HG03064 (cell line): Measurements from ENCODE around the gene NDOR1.
"Not testable (repeated sequence)": the region's sequence is repeated elsewhere in the genome, so short reads cannot be mapped to it uniquely, and the experiment has no call there.

ENCODE experiments used
- ATAC-seq: cut with Tn5 transposase; IDR thresholded peaks from one replicate; pipeline ENCODE4 v1.9.1; 2021; ENCODE audit warnings: low read depth; ENCODE audit not compliant: unreplicated experiment

Gene NDOR1

DNA sequence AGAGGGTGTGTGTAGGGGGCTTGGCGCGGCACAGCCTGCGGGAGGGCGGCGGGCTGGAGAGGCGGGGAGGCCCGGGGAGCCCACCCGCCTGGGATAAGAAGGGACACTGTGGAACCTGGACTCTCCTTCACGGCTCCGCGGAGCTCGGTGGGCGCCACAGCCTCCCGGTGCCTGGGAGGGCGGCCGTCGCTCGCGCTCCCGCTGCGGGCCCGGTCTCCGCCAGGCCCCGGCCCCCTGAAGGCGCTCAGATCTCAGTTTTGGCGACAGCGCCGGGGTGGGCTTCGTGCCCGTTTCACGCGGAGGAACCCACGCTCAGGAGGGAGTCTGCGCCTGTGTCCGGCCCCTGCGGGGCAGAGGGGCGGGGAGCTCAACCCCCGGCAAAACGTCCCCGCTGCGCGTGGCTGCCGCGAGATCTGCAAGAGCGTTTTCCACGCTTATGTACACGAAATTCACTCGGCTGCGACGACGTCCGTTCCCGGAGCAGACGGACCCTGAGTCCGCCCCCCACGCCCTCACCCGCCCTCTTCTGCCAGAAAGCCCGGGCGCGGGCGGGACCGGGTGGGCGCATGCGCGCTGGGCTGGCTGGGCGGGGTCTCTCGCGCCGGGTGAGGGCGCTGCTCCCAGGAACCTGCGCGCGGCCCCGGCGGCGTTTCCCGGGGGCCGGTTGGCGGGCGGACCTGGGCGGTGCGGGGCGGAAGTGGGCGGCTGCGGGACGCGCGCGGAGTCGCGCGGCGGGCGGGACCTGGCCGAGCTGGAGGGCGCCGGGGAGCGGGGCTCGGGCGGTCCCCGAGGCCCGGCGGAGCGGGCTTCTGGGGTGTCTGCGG is 49.3 kb downstream of the NDOR1 start, which contains the start of gene NELFB:
TSS of gene NELFB (plus strand) at position 704 of the 824 bp plus-strand sequence.
- ATAC-seq: peak; percentile 68

GRCh38 chr9:137255448-137256114 is 50.1 kb downstream of the NDOR1 start:
- peak; percentile 13 for ATAC-seq

DNA sequence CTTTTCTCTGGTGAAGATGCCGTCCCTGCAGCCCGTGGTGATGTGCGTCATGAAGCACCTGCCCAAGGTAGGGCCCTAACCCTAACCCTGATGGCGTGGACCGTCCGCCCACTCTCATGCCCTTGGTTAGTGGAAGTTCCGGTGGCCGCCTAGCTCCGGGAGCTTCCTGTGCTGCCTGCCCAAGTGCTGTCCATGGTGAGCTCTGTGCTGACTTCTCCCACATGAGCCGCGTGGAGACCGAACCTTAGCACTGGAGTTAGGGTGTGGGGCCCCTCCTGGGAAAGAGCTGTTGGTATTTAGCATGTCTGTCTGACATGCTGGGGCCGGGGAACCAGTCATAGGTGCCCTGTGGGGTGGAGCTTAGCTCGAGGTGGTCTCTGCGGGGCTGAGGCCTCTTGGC is 50.9 kb downstream of the NDOR1 start:
- no peak for ATAC-seq

- ATAC-seq: no peak
These were observed 51.4 kb downstream of the NDOR1 start for GRCh38 chr9:137256856-137257255.

DNA sequence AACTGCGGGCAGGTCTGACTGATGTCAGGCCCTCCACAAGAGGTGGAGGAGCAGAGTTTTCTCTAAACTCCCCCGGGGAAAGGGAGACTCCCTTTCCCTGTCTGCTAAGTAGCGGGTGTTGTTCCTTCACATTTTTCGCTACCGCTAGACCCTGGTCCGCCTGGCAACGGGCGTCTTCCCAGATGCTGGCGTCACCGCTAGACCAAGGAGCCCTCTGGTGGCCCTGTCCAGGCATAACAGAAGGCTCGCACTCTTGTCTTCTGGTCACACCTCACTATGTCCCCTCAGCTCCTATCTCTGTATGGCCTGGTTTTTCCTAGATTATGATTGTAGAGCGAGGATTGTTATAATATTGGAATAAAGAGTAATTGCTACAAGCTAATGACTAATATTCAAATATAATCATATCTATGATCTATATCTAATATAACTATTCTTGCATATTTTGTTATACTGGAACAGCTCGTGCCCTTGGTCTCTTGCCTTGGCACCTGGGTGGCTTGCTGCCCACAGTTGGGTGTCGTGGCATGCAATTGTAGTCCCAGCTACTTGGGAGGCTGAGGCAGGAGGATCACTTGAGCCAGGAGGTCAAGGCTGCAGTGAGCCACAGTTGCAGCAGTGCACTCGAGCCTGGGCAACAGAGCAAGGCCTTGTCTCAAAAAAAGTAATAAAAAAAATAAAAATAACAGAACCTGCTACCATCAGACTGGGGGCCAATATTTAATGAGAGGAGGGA is 56.8 kb downstream of the NDOR1 start:
- not testable (repeated sequence) for ATAC-seq

GRCh38 chr9:137262909-137263285 is 57.4 kb downstream of the NDOR1 start:
- no peak for ATAC-seq

DNA sequence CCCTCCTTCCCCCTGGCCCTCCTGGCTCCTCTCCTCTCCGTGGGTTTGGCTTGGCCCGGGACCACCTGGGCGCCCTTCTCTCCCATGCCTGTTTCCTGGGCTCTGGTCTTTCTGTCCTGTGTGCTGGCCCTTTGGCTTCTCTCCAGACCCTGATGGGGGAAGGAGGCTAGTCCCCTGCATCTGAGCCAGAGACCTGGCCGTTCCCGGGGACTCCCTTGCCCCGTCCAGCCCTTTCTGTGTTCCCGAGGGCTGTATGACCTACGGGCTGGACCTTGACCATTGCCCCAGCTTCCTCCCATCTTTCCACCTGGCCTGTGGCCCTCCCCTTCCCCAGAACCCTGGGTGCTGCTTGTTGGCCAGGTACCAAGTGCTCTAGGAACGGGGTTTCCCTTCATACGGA is 58.0 kb downstream of the NDOR1 start:
- ATAC-seq: no peak

- ATAC-seq: no peak
These were observed 58.6 kb downstream of the NDOR1 start for GRCh38 chr9:137264067-137264466.

DNA sequence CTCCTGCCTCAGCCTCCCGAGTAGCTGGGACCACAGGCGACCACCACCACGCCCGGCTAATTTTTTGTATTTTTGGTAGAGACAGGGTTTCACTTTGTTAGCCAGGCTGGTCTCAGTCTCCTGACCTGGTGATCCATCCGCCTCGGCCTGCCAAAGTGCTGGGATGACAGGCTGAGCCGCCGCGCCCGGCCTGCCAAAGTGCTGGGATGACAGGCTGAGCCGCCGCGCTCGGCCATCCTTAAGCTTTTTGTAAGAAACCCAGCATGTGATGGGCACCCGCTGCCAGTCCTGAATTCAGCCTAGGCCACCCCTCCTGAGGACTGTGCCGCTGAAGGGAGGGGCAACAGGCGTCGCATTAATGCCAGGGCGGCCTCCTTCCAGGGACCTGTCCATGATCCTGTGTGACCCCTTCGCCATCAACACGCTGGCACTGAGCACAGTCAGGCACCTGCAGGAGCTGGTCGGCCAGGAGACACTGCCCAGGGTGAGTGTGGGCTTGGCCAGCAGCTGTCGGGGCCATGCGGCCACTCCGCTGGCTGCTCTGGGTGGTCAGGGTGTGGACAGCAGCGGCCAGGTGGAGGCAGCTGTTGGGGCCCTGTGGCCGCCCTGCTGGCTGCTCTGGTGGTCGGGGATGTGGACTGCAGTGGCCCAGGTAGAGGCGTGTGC is 60.1 kb downstream of the NDOR1 start:
- no peak for ATAC-seq

DNA sequence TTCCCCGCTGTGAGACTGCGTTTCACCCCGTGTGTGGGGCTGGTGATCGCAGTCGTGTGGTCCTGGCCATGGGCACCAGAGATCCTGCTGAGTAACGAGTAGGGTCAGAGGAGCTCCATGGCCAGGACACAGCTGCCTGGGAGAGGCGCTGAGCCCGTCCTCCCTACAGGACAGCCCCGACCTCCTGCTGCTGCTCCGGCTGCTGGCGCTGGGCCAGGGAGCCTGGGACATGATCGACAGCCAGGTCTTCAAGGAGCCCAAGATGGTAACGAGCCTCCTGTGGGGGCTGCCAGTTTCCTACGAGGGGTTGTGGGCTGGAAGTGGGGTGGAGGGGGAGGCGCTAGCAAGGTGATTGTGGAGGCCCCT is 60.6 kb downstream of the NDOR1 start:
- no peak for ATAC-seq
